ENCODE results near the gene SETD5.
"Not testable (repeated sequence)": the region's sequence is repeated elsewhere in the genome, so short reads cannot be mapped to it uniquely, and the experiment has no call there.

SETD5 gene

GRCh38 chr3:9485248-9485647, 87.8 kb downstream of the SETD5 start:
- TF ChIP-seq CTCF (IDR thresholded peaks at IDR 0.05; ENCODE audit: control extremely low read depth, extremely low read depth, low read depth, missing control alignments): no peak
- POLR2A ChIA-PET: no interaction called here
- DNase-seq (ENCODE audit: extremely low spot score): no peak
- CTCF ChIA-PET: interaction anchor here (0.7 kb wide), 1 partner anchor 9 kb away, joined by 3 read pairs; no protein-coding TSS in a partner anchor

- CTCF ChIA-PET: interaction anchor here (1.4 to 3.5 kb wide), 3 partner anchors 10 to 129 kb away, joined by 7 to 22 read pairs (median 10); partner anchors contain the start of gene THUMPD3
- POLR2A ChIA-PET: interaction anchor here (0.7 kb wide), 1 partner anchor 8 kb away, joined by 4 read pairs; no protein-coding TSS in a partner anchor
- TF ChIP-seq CTCF (IDR thresholded peaks at IDR 0.05; ENCODE audit: control extremely low read depth, extremely low read depth, low read depth, missing control alignments): no peak
- no peak for DNase-seq (ENCODE audit: extremely low spot score)
Measured at GRCh38 chr3:9491506-9491905, 94.1 kb downstream of the SETD5 start.

GRCh38 chr3:9494036-9494435, 96.6 kb downstream of the SETD5 start:
- POLR2A ChIA-PET; DNase-seq (ENCODE audit: extremely low spot score): not testable (repeated sequence)
- CTCF ChIA-PET: interaction anchor here (3.5 kb wide), 1 partner anchor 9 kb away, joined by 22 read pairs; no protein-coding TSS in a partner anchor

GRCh38 chr3:9496893-9497292, 99.5 kb downstream of the SETD5 start:
- no peak for TF ChIP-seq CTCF (IDR thresholded peaks at IDR 0.05; ENCODE audit: control extremely low read depth, extremely low read depth, low read depth, missing control alignments)
- DNase-seq (ENCODE audit: extremely low spot score): no peak
- POLR2A ChIA-PET: no interaction called here
- CTCF ChIA-PET: no interaction called here

- ChIA-PET CTCF (interaction anchor here (1.6 kb wide), 1 partner anchor 17 kb away, joined by 5 read pairs; no protein-coding TSS in a partner anchor), POLR2A (no interaction called here)
- DNase-seq (ENCODE audit: extremely low spot score): no peak
- TF ChIP-seq CTCF (IDR thresholded peaks at IDR 0.05; ENCODE audit: control extremely low read depth, extremely low read depth, low read depth, missing control alignments): no peak
Measured at GRCh38 chr3:9497821-9498565, 100.6 kb downstream of the SETD5 start.

GRCh38 chr3:9498781-9499180, 101.4 kb downstream of the SETD5 start:
- no peak for TF ChIP-seq CTCF (IDR thresholded peaks at IDR 0.05; ENCODE audit: control extremely low read depth, extremely low read depth, low read depth, missing control alignments)
- DNase-seq (ENCODE audit: extremely low spot score): no peak
- CTCF ChIA-PET: interaction anchor here (1.6 kb wide), 1 partner anchor 18 kb away, joined by 5 read pairs; no protein-coding TSS in a partner anchor
- POLR2A ChIA-PET: no interaction called here

- DNase-seq (ENCODE audit: extremely low spot score): no peak
- no peak for TF ChIP-seq CTCF (IDR thresholded peaks at IDR 0.05; ENCODE audit: control extremely low read depth, extremely low read depth, low read depth, missing control alignments)
- ChIA-PET POLR2A (interaction anchor here (0.5 to 0.6 kb wide), 2 partner anchors 8 to 191 kb away, joined by 3 to 4 read pairs; no protein-coding TSS in a partner anchor), CTCF (no interaction called here)
Measured at GRCh38 chr3:9499455-9500107, 102.2 kb downstream of the SETD5 start.
